ENCODE measurements around the gene AMOTL2. TPM values are rescaled to one million over a fixed set of nuclear protein-coding genes. Genes with fewer than 3 reads are reported as not detected.

AMOTL2 gene
- total RNA-seq, 1 experiment from 2014 or later, result 197 TPM

DNA sequence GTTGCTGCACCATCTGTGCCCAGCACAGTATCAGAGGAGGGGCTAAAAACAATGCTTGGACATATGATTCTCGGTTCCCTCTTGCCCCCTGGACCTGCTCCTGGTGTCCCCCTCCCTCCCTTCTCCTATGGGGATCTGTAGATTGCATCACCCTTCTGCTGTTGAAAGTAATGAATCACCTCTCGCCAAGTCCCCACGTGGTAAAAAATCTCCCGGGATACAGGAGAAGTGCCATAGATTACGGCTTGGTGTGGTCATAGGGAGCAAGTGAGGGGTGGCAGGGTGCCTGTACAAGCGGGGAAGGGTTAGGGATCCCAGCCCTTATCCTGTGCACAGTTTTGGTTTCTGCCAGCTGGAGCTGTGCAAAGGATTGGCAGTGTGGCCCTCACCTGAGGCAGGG, 37.7 kb downstream of the AMOTL2 start:
- peak; percentile 72 for DNase-seq (ENCODE audit: low read depth)

DNA sequence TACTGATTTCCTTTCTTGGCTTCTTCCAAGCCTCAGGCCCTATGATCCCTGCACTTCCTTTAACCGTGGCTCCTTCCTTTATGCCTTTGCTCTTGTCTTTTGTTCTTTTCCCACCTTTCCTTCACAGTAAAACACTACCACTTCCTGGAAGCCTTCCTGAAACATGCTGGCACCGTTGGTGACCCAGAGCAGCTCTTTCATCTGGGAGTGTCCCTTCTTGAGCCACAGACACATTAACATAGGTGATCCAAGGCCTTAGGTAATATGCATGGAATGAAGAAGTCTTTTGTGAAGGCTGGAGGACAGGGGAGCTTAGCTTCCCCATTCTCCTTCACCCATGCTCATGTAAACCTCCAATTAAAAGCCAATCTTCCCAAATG, 39.4 kb downstream of the AMOTL2 start:
- no peak for DNase-seq (ENCODE audit: low read depth)

DNA sequence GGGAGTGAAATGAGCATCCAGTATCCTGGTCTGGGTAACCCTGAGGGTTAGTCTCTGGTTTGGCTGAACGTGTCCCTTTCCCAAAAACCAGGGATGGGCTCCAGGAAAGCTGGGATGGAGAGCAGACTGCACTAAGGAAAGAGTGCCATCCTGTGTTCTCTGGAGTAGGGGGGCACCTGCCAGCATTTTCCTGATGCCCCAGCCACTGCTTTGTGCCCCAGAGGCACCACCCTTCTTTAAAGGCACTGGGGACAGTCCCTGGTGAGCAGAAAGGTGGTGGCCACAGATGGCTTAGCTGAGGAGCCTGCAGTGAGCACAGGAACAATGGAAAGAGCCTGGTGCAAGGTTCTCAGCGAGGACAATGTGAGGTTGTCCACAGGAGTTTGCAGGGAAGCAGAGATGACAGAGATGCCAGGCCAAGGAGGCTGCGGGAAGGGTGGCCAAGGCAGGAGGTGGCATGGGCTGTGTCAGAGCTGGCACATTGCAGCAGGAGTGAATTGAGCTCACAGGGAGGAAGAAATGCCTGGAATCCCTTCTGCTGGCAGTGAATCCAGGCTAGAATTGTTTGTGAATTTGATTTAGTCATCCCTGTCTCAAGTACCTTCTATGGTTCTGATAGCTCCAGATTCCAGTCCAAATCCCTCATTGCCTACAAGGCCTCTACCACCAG, 39.9 kb downstream of the AMOTL2 start:
- no peak for DNase-seq (ENCODE audit: low read depth)

DNA sequence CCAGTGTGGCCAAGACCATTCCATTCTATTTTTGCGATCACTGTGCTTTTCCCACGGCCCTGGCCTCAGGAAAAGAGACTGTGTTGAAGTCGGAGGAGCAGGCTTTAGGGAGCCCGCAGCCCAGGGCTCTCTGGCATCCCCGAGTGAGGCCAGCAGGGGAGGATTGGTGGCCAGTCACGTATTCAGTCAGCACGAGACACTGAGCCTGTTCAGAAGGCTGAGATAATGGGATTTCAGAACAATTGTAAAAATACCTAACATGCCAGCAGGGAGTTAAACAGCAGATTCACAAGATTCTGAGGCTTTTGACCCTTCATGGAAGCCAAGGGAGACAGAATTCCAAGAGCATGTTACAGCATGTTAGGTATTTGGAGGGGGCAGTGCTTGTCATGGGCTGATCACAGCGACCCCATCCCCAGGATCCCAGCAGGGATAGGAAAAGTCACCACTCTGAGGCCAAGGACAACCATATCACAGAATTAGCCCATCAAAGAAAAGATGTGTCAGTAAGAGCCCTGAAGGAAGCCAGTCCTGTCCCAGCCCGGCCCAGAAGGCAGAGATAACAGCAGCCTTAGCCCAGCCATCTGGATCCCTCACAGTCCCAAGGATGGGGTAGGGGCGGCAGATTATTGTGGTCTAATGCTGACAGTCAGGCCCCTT, 40.6 kb downstream of the AMOTL2 start:
- DNase-seq (ENCODE audit: low read depth), result no peak

DNA sequence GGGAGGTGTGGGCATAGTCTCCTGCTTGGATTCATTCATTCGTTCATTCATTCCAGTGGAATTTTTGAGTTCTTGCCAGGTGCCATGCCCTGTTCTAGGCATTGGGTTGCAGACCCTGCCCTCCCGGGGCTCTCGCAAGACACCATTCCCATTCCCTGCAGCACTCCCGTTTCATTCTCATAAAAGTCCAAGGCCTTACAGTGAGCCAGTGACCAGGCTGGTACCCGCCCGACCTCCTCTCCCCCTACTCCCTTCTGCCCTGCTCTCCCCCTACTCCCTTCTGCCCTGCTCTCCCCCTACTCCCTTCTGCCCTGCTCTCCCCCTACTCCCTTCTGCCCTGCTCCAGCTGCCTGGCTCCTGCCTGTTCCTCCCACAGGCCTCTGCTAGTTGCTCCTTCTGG, 41.9 kb downstream of the AMOTL2 start:
- DNase-seq (ENCODE audit: low read depth), result no peak

DNA sequence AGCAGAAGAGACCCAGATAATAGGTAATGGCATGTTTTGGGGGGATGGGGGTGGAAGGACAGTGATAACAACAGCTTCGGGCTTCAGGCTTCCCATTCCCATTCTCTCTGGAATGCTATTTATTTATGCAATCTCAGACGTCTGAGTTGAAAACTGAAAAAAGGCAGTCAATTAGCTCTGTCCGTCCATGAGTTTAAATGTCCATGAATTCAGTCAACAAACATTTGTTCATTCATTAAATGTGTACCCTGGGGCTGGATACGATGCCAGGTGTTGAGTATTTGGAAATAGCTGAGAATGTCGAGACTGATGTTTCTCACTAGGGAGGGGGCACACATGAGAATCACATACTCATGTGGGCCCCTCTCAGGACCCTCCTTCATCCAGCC, 42.4 kb downstream of the AMOTL2 start:
- DNase-seq (ENCODE audit: low read depth), result no peak

DNA sequence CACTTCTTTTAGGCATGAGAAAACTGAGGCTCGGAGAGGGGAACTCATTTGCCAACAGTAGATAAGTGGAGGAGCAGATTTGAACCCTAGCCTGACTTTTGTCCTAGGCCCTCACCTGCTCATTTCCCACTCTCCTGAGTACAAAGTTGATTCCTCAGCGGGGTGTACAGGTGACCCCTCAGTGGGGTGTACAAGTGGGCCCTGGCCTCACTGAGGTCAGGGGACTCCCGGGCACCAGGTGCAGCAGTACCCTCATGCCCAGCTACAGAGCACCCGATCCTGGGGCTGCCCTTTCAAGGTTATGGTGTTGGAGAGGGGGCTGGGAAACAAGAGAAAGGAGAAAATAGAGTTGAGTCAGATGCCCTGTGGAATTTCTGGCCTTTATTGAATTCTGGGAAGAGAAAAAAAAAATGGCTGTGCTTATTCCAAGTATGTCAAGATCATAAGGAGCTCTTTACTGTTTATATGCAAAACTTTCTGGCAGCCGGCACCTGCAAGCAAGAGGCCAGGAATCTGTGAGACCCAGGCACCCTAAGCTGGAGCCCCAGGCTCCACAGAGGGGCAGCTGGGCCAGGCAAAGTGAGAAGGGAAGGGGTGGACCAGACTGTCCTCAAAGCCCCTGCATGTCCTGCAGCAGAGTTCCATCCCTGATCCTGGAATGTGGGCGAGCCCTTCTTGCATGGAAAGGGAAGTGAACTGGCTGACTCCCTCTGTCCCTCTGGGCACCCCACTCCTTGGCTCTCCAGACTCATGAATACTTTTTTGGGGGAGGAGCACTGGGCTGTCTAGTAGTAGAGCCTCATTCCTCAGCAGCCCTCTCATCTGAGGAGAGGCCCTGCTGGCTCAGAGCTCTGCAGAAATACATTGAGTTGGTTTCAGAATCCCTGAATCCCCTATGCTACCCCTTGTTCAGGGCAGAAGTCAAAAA, 43.1 kb downstream of the AMOTL2 start:
- peak; percentile 50 for DNase-seq (ENCODE audit: low read depth)

DNA sequence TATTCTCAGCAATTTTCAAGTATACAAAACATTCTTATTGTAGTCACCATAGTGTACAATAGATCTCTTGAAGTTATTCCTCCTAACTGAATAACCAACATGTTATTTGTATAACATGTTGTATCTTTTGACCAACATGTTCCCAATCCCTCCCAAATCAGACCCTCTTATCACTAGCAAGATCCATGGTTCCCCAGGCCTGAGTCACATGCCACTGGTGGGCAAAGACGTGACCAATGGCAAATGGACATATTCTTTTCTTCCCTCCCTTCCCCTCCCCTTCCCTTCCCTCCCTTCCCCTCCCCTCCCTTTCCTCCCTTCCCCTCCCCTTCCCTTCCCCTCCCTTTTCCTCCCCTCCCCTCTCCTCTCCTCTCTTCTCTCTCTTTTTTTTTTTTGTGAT, 45.4 kb downstream of the AMOTL2 start:
- no peak for DNase-seq (ENCODE audit: low read depth)

DNA sequence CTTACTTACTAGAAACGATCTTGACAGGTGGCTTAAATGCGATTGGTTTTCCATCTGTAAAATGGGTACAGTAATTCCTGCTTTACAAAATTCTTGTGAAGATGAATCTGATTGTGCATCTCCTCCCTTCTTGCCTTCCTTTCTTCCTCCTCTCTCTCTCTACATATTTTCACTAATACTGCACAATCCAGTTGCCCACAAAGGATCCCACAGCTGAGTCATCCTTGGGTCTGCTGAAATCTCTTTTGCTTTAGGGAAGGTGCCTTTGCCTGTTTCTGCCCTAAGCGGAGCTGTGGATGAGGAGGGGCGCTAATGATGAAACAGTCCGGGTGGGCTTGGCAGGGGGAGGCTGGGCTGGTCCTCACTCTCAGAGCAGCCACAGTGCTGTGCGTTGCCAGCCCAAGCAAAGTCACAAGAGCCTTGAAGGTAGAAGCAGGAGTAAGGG, 46.1 kb downstream of the AMOTL2 start:
- DNase-seq (ENCODE audit: low read depth), result peak; percentile 99

DNA sequence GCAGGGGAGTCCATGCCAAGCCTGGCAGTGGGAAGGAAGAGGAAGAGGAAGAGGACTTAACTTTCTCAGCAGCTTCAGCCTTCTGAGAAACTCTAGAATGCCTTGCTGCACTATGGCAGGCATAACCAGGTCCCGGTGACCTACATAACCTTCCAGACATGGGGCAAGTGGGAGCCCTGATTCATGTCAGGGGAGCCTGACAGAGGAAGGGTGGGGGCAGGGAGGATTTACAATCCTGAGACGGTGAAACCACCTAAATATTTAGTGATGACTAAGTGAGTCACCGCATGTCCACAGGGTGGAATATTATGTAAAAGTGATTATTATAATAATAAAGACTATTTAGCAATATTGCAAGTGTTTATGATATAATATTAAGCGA, 46.7 kb downstream of the AMOTL2 start:
- DNase-seq (ENCODE audit: low read depth), result peak; percentile 91

DNA sequence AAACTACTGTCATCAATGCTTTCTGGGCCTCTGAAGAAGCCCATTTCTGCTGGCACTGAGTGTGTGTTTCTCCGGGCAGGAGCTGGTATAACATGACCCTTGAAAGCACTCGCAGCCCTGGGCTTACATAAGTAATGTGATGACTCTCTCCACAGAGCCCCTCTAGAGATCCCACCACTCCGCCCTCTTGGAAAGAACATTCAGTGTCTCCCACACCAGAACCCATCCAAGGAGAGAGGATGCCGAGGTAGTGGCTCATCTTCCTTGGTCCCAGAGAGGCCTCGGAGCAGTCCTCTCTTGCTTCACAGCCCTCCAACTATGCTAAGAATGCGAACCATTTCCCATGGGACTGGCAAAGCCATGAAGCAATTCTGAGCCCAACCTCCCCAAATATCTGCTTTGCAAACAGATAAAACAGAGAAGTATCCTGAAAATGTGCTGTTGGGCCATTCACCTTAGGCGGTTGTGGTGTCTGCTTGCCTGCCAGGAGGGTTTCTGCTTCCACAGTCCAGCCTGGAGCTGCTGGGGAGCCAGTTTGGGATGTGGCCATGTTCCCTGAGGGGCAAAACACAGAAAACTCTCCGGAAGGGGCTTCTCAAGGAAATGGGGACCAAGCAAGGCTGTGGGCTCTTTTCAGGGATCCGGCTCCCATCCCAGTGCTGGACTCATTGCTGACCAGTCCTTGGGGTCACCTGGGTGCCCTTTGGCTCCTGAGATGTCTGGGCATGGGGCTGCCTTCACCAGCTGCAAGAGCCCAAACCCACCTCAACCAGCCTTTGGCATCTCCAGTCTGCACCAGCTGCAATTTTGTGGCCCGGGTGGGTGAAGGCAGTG, 47.3 kb downstream of the AMOTL2 start:
- DNase-seq (ENCODE audit: low read depth), result peak; percentile 99

DNA sequence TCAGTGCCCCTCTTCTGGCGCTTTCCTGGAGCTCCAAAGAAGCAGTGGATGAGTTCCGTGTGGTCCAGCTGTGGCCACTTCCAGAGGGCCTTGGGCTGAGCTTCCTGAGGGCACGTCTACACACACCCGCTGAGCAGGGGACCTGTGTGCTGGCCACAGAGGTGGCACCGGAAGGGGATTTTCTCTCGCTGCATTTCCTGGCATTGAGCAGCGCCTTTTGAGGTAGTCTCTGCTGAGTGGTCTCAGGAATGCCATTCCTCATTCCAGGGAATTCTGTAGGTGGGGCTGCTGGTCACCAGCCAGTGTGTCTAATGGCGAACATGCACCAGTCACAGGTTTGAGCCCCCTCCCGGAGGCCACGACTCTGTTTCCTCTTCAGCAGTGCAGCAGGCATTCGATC, 48.1 kb downstream of the AMOTL2 start:
- DNase-seq (ENCODE audit: low read depth), result peak; percentile 39

DNA sequence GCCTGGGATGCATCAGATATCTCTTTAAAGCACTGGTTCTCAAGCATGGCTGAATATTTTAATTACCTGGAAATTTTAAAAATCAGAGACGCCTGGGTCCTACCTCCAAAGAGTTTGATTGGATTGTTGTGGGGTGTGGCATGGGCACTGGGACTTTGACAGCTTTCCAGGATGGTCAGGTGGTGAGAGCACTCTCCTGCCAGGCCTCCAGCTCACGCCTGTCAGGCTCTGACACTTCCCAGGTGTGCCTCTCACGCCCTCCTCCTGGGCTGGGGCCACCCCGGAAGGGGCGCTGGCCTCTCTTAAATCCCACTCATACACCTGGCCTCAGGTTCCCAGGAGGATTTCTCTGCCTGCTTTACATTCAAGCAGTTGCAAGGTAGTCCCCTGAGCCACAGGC, 48.5 kb downstream of the AMOTL2 start:
- DNase-seq (ENCODE audit: low read depth), result no peak

DNA sequence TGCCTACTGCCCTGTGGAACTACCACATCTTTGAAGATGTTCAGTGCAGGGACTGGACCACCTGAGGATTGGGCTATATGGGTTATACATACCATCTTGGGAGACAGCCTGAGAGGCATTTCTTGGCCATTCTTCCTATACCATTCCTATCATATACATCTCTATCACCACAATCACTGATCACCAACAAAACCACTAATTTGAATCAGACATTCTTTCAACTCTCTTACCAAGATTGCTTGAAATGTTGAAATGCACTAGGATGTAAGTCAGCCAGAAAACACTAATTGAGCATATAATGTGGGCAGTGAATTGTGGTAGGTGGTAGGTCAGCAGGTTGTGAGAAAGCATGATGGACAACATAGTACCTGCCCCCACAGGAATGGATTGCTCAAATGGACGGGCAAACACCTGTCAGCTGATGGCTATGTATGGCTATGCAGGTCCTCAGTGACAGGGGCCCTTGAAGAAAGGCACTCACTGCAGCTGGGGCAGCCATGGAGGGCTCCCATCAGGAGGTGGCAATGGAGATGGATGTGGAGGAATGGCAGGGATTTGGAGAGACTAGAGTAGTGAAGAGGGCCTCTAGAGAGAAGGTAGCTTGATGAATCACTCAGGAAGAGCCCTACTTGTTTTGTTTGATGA, 49.1 kb downstream of the AMOTL2 start:
- DNase-seq (ENCODE audit: low read depth), result peak; percentile 35

DNA sequence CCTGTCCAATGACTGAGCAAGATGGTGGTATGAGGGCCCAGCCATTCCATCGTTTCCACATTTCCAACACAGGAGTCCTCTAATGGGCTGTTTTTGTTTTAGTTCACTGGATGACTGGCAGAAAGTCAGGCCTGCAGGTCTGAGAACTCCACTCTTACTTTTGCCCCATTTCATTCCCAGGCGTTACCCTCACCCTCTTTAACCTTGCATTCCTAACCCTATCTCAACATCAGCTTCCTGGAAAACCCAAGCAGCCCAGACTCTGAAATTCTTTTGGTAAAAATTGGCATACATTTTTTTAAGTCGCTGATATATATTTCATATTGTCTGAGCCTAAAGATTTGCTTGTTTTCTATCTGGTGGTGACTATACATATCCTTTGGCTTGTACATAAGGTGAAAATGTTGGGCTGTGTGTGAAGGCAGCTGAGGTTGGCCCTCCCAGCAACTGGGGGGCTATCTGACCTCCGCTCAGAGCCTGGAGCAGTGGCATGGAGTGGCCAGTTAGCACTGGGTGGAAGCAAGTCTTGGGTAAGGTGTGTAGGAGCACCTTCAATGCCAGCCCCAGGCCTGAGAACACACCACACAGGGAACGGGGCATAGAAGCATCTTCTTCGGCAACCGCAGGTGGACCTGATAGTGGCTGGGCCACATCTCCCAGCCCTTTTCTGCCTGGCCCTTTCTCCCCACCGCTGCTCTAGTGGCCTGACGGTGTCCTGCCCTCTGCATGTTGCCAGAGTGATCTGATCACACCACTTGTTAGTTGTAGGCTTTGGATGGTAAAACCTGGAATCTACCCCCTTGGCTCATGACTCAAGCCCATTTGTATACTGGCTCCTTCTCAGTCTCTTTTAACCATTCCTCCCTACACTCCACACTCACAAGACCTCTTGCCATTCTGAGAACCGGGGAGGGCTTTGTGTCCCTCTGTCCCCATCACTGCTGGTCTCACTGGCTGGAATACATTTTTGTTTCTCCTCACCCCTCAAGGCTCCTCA, 50.0 kb downstream of the AMOTL2 start:
- no peak for DNase-seq (ENCODE audit: low read depth)

DNA sequence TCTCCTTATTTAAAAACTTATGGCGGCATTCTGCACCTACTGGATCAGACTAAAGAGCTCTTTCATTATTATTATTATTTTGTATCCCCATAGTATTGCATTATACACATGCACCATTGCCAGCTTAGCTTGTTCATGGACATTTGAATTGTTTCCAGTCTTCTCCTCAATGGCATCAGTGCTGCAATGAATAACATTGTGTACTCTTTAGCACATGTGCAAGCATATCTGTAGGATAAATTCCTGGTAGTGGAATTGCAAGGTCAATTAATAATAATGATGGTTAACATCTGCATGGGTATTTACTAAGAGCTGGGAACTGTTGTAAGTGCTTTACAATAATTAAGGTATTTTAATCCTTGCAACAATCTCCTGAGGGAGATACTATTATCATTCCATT, 52.0 kb downstream of the AMOTL2 start:
- no peak for DNase-seq (ENCODE audit: low read depth)

DNA sequence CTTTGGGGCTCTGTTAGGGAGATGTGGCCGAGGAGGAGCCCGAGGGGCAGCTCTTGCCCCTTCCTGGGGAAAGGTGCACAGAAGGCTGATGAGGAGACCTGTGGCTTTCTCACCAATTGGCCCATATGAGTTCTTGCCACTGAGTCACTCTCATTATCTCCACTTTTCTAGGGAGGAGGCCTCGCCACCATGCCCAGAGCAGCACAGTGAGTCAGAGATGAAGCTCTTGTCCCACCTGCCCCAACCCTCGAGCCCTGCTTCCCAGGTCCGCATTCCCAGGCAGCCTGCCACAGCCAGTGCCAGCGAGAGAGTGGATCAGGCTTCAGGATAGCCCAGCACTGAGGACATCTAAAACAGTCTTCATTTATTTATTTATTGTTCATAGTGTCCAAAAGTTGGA, 53.5 kb downstream of the AMOTL2 start:
- DNase-seq (ENCODE audit: low read depth), result peak; percentile 91

DNA sequence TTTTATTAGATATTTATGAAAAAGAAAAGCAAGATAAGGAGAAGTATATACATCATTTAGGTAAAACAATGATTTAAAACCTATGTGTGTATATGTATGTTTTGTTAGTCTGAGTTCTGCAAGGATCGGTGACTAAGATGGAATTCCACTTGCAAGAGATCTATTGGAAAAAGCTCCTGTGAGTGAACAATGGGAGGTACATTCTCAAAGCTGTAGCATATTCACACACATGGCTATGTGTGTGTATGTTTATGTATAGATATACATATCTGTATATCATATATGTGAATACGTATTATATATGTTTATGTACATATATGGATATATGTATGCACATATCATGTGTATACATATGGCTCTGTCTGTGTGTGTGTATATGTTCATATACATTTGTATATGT, 54.3 kb downstream of the AMOTL2 start:
- no peak for DNase-seq (ENCODE audit: low read depth)

DNA sequence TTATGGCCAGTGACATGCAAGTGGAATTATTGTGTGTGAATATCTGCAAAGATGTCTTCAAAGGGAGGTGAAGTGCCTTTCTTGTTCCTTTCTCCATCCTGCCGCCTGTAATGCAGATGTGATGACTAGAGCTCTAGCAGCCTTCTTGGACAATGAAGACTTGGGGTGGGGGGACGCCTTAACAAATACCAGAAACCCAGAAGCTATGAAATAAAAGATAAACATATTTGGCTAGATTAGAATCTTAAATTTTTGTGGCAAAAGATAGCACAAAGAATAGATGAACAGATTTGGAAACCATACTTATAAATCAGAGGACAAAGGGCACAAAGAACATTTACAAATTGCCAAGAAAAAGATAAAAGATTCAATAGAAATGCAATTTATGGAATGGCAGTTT, 56.1 kb downstream of the AMOTL2 start:
- DNase-seq (ENCODE audit: low read depth), result no peak
